GM13976 (cell line): ENCODE results near the gene ACSS2.

Experiments
- DNase-seq: peaks from one replicate; pipeline ENCODE4 v3.0.0; 2012; ENCODE audit warnings: low spot score
- CTCF ChIP-seq: IDR thresholded peaks from 2 replicates; pipeline ENCODE4 v1.5.1; 2012; ENCODE audit warnings: borderline replicate concordance, mild to moderate bottlenecking; ENCODE audit not compliant: insufficient read depth; ENCODE audit errors: extremely low read depth, missing control alignments, control extremely low read depth
- in situ Hi-C: fragments of 300-500 bp; cut with MboI; formaldehyde crosslinking; loops from one replicate; pipeline ENCODE4 v1.12.0; 2022; ENCODE audit warnings: low sequenced_read_pairs, mixed read lengths, inconsistent platforms; ENCODE audit not compliant: unreplicated experiment

ACSS2 gene

GRCh38 chr20:34881689-34882088 lies 5.3 kb downstream of the ACSS2 start:
- no peak for DNase-seq
- no peak for TF ChIP-seq CTCF
- in situ Hi-C loops, result no loop called here

- TF ChIP-seq CTCF, result no peak
- in situ Hi-C loops, result no loop called here
- DNase-seq, result no peak
These were observed 6.8 kb downstream of the ACSS2 start for GRCh38 chr20:34883087-34883688.

- no peak for DNase-seq
- TF ChIP-seq CTCF, result no peak
- in situ Hi-C loops, result no loop called here
These were observed 7.4 kb downstream of the ACSS2 start for GRCh38 chr20:34883809-34884208.

DNA sequence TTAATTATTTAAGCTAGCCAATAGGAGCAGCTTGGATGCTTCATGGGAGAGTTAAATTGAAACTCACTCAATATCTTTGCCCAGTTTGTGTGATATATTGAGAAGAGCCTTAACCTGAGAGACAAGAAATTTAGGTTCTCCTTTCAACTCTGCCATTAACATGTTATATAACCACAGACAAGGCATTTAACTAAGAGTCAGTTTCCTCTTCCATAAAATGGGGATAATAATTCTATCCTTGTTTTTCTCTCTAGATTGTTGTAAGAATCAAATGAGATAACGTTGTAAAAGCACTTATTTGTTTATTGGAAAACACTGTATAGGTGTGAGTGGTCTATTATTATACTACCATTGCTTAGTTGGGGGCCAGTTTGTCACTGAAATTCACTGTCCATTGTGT lies 7.8 kb downstream of the ACSS2 start:
- DNase-seq, result no peak
- in situ Hi-C loops, result no loop called here
- no peak for TF ChIP-seq CTCF

GRCh38 chr20:34886122-34886521 lies 9.7 kb downstream of the ACSS2 start:
- in situ Hi-C loops, result no loop called here
- TF ChIP-seq CTCF, result no peak
- DNase-seq, result no peak

- in situ Hi-C loops, result no loop called here
- no peak for DNase-seq
- TF ChIP-seq CTCF, result no peak
These were observed 10.6 kb downstream of the ACSS2 start for GRCh38 chr20:34887023-34887422.
